Adipocyte (in vitro differentiated cells): ENCODE data around the gene NEK1.
"Not testable (repeated sequence)": the region's sequence is repeated elsewhere in the genome, so short reads cannot be mapped to it uniquely, and the experiment has no call there.

Source experiments
- DNase-seq: peaks from one replicate; pipeline ENCODE4 v3.0.0-alpha.2; 2015; ENCODE audit warnings: low read depth
- H3K27me3 ChIP-seq: replicated peaks from 2 replicates; pipeline ENCODE4 v1.7.0; 2013; ENCODE audit warnings: mild to moderate bottlenecking, low read length, moderate library complexity; ENCODE audit not compliant: control insufficient read depth, insufficient read depth
- H3K36me3 ChIP-seq: 2 replicates; pipeline ENCODE4 v1.7.0; 2013; ENCODE audit warnings: low read length, mild to moderate bottlenecking, moderate library complexity; ENCODE audit not compliant: control insufficient read depth, insufficient read depth, severe bottlenecking
- H3K4me1 ChIP-seq: 2 replicates; pipeline ENCODE4 v1.7.0; 2013; ENCODE audit warnings: mild to moderate bottlenecking, low read length, moderate library complexity; ENCODE audit not compliant: control insufficient read depth, insufficient read depth
- H3K4me3 ChIP-seq: 2 replicates; pipeline ENCODE4 v1.7.0; 2013; ENCODE audit warnings: mild to moderate bottlenecking, low read length, moderate library complexity
- H3K9ac ChIP-seq: 2 replicates; pipeline ENCODE4 v1.7.0; 2013; ENCODE audit warnings: mild to moderate bottlenecking, low read length, moderate library complexity
- H3K9me3 ChIP-seq: 2 replicates; pipeline ENCODE4 v1.7.0; 2013; ENCODE audit warnings: mild to moderate bottlenecking, low read length, moderate library complexity; ENCODE audit not compliant: control insufficient read depth

The NEK1 gene

DNA sequence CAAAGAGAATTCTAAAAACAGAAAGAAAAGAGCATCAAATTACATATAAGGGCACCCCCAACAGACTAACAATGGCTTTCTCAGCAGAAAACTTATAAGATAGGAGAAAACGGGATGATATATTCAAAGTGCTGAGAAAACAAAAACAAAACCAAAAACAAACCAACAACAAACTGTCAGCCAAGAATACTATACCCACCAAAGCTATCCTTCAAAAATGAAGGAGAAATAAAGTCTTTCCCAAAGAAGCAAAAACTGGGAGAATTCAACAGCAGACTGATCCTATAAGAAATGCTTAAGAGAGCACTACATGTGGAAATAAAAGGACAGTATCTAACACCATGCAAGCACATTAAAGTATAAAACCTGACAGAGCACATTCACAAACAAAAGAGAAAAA, 168.6 kb downstream of the NEK1 start:
- DNase-seq, result no peak
- H3K9ac ChIP-seq, result no peak overlapping the region
- H3K36me3 ChIP-seq, result peaks cover 9% of the 10 kb centered on the region
- H3K27me3 ChIP-seq, result no peaks in the 10 kb centered on the region
- peak overlapping the region; percentile 8 for H3K4me3 ChIP-seq
- H3K4me1 ChIP-seq, result peaks cover 14% of the 10 kb centered on the region
- H3K9me3 ChIP-seq, result peaks cover 17% of the 10 kb centered on the region

GRCh38 chr4:169440446-169440845, 171.9 kb downstream of the NEK1 start:
- no peak for DNase-seq
- Histone ChIP-seq H3K9ac (no peak overlapping the region), H3K9me3 (peaks cover 17% of the 10 kb centered on the region), H3K27me3 (no peaks in the 10 kb centered on the region), H3K4me3 (no peak overlapping the region), H3K36me3 (peaks cover 9% of the 10 kb centered on the region), H3K4me1 (peaks cover 20% of the 10 kb centered on the region)

DNA sequence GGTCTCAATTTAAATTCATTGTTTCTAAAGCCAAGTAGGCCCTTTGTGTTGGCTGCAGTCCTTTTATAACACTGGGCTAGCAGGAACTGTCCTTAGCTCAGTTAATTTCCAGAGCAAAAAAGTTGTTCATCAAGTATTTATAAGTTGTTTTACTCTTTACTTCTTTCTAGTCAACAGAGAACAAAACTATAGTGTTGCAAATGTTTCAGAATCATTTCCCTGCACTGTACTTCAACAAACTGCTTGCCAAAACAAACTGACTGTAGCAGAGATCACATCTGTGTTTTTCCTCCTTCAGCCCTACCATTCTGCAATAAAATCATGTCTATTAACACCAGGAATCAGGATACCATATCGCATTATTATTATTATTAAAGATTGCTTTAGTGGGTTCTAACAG, 173.1 kb downstream of the NEK1 start:
- peak; percentile 63 for DNase-seq

DNA sequence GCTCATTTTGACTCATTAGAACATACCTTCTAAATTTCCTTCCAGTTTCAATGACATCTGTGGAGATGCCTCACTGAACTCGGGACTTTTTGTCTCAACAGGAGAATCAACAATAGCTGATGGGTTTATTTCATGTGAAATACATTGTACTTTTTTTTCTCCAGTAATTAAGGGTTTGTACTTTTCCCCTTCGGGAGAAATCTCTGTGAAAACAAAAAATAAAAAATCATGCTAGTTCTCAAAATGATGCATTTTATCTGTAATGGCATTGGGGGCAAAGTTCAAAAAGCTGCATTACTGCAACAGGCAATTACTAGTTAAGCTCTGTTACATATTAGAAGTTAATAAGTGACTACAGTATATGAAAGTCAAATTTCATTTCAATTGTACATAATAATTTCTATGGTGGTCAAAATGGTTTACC, 174.3 kb downstream of the NEK1 start:
- H3K9ac ChIP-seq, result no peak overlapping the region
- H3K27me3 ChIP-seq, result no peaks in the 10 kb centered on the region
- no peaks in the 10 kb centered on the region for H3K9me3 ChIP-seq
- no peak overlapping the region for H3K4me3 ChIP-seq
- H3K4me1 ChIP-seq, result peaks cover 20% of the 10 kb centered on the region
- DNase-seq, result no peak
- no peaks in the 10 kb centered on the region for H3K36me3 ChIP-seq

More for the DNA sequence above, 173.1 kb downstream of the NEK1 start:
- peaks cover 3% of the 10 kb centered on the region for H3K36me3 ChIP-seq
- H3K4me1 ChIP-seq, result peaks cover 20% of the 10 kb centered on the region
- H3K9ac ChIP-seq, result peak overlapping the region; percentile 7
- no peaks in the 10 kb centered on the region for H3K27me3 ChIP-seq
- H3K4me3 ChIP-seq, result no peak overlapping the region
- H3K9me3 ChIP-seq, result peaks cover 10% of the 10 kb centered on the region

GRCh38 chr4:169437299-169438047, 174.9 kb downstream of the NEK1 start:
- H3K9me3 ChIP-seq, result no peaks in the 10 kb centered on the region
- H3K4me1 ChIP-seq, result peaks cover 20% of the 10 kb centered on the region
- no peaks in the 10 kb centered on the region for H3K36me3 ChIP-seq
- H3K27me3 ChIP-seq, result no peaks in the 10 kb centered on the region
- H3K4me3 ChIP-seq, result no peak overlapping the region
- DNase-seq, result no peak
- H3K9ac ChIP-seq, result no peak overlapping the region

DNA sequence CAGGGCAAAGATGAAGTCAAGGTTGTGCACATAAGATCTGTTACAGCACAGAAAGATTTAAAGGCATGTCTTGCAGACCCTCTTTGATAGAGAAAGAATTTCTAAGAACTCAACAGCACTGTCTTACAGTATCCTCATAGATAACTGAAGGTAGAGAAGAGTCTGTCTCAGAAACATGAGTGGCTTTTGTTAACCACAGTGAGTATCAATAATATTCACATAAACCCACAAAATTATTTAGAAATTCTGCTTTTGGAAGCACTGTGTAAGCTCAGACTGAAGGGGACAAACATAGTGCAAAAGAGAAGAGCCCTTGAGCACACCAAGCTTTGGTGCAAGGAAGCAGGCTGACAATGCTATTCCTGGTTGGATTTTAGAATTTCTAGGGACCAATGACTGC, 175.6 kb downstream of the NEK1 start:
- Histone ChIP-seq H3K36me3 (no peaks in the 10 kb centered on the region), H3K9ac (no peak overlapping the region), H3K9me3 (no peaks in the 10 kb centered on the region), H3K4me1 (peaks cover 20% of the 10 kb centered on the region), H3K4me3 (no peak overlapping the region), H3K27me3 (no peaks in the 10 kb centered on the region)
- no peak for DNase-seq

DNA sequence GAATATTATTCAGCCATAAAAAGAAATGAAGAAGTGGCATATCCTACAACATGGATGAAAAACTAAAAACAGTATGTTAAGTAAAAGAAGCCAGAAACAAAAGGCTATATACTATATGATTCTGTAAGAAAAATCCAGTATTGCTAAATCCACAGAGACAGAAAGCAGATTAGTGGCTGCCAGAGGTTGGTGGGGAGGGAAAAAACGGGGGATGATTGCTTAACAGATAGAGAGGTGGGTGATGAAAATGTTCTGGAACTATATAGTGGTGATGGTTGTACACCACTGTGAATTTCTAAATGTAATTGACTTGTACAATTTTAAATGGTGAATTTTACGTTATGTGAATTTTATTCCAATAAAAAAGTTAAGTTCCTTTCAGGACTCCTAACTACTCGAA, 184.0 kb downstream of the NEK1 start:
- Histone ChIP-seq H3K4me1 (no peaks in the 10 kb centered on the region), H3K9me3 (no peaks in the 10 kb centered on the region), H3K4me3 (no peak overlapping the region), H3K9ac (no peak overlapping the region), H3K27me3 (no peaks in the 10 kb centered on the region), H3K36me3 (peaks cover 18% of the 10 kb centered on the region)
- DNase-seq, result peak; percentile 15

- DNase-seq, H3K4me1 ChIP-seq, H3K9me3 ChIP-seq: not testable (repeated sequence)
Measured at GRCh38 chr4:169427727-169428126, 184.7 kb downstream of the NEK1 start.

DNA sequence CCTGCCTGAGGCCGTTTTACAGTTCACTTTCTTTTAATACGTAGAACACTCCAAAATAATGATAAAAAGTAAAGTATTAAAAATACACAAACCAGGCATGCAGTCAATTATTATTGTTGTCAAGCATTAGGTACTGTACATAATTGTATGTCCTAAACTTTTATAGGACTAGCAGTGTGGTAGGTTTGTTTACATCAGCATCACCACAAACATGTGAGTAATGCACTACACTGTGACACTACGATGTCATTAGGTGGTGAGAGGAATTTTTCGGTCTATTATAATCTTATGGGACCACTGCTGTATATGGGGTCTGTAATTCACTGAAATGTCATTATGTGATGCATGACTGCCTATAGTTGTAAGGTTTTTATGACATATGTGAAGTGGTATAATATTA, 192.1 kb downstream of the NEK1 start:
- DNase-seq, result no peak
- Histone ChIP-seq H3K27me3 (no peaks in the 10 kb centered on the region), H3K9me3 (no peaks in the 10 kb centered on the region)

More at GRCh38 chr4:169427727-169428126, 184.7 kb downstream of the NEK1 start:
- H3K36me3 ChIP-seq, result peaks cover 18% of the 10 kb centered on the region
- H3K27me3 ChIP-seq, H3K9ac ChIP-seq, H3K4me3 ChIP-seq: not testable (repeated sequence)

GRCh38 chr4:169418846-169419245, 193.5 kb downstream of the NEK1 start:
- Histone ChIP-seq H3K9ac (no peak overlapping the region), H3K9me3 (no peaks in the 10 kb centered on the region), H3K36me3 (peaks cover 12% of the 10 kb centered on the region), H3K27me3 (no peaks in the 10 kb centered on the region), H3K4me1 (no peaks in the 10 kb centered on the region), H3K4me3 (no peak overlapping the region)
- no peak for DNase-seq

More for the DNA sequence above, 192.1 kb downstream of the NEK1 start:
- peaks cover 25% of the 10 kb centered on the region for H3K36me3 ChIP-seq
- no peak overlapping the region for H3K4me3 ChIP-seq
- no peak overlapping the region for H3K9ac ChIP-seq
- H3K4me1 ChIP-seq, result no peaks in the 10 kb centered on the region

DNA sequence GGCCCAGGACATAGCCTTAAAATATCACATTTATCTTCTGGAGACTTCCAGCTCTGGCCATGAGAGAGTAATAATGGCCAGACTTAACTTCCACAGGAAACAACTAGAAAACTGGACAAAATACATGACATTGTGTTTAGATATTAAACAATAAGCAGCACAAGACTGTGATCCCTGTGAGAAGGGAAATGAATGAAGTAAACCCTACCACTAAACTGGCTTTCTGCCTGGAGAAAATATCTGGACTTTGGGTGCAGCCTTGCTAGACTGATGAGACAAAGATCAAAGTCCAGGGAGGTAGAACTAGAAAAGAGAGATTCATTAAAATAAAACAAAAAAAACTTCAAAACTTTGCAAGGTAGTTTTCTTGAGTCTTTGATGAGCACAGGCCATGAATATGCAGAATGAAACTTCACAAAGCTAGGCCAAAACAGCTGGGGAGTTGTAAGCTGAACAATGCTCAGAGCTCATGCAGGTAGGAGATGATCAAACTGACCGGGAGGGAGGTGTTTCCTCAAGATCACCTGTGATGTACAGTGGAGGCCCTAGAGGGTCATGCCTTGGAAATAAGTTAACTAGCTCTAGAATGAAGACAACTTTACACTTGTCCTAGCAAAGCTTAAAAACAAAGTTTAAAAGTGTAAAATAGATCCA, 194.6 kb downstream of the NEK1 start:
- Histone ChIP-seq H3K36me3 (peaks cover 9% of the 10 kb centered on the region), H3K4me3 (no peak overlapping the region), H3K9ac (no peak overlapping the region), H3K27me3 (no peaks in the 10 kb centered on the region), H3K4me1 (no peaks in the 10 kb centered on the region), H3K9me3 (no peaks in the 10 kb centered on the region)
- DNase-seq, result no peak
